ENCODE results near the gene CAND2.

The CAND2 gene

DNA sequence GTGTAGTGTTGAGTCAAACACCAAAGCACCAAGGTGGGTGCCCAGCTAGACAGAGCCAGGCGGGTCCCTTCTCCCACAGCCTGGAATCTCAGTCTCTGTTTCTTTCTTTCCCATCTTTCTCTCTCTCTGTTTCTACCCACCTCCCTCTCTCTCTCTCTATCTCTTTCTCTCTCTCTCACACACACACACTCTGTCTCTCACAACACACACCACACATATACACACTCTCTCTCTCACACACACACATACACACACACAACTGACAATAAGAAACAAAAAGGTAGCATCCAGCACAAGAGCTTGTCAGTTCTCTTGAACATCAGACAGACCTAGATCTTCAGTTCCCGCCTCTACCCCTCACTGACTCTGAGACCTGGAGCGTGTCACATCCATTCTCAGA, 39.8 kb upstream of the CAND2 start:
- Histone ChIP-seq H3K9ac (ENCODE audit: low read depth, low read length) (no peak overlapping the region), H3K9me3 (ENCODE audit: insufficient read depth, low read depth, low read length) (no peaks in the 10 kb centered on the region), H3K27me3 (ENCODE audit: insufficient read depth, low read length) (no peaks in the 10 kb centered on the region), H3K4me1 (ENCODE audit: insufficient read depth, low read length) (peaks cover 7% of the 10 kb centered on the region), H3K27ac (ENCODE audit: low read depth, low read length) (no peak overlapping the region), H3K36me3 (ENCODE audit: insufficient read depth, low read length) (no peaks in the 10 kb centered on the region), H3K4me3 (ENCODE audit: low read length) (no peak overlapping the region)
- 90% methylated on average over 3 of the region's 3 CpGs for WGBS

DNA sequence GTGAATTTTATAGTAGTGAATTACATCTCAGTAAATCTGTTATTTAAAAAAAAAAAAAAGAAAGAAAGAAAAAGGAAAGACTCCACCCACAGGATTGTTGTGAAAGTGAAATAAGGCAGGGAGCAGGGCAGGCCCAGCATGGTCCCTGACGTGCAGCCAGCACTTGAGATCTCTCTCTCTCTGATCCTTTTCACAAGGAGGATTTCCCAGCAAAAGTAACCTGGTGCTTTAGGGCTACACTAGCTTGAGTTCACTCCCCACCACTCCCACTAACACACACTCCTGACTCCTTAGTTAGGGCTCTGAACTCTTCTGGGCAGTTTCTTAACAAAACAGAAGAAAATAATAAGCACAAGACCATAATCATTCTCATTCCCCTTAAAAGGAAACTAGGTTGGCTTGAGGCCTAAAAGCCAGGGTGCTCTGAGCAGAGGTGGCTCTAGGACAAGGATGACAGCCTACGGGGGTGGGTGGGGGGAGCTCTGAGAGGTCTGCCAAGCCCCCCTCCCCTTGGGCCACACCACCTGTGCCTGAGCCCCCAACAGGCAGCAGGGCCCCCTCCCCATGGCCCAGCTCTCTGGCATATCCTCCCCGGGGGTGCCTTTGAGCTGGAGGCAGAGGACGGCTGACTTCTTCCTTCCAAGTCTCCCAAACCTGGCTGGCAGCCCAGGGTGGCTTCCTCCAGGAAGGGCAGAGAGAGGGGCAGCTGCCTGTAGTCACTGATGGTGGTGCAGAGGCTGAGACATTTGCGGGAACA, 38.3 kb upstream of the CAND2 start:
- Histone ChIP-seq H3K27ac (ENCODE audit: low read depth, low read length) (no peak overlapping the region), H3K4me3 (ENCODE audit: low read length) (no peak overlapping the region), H3K9ac (ENCODE audit: low read depth, low read length) (no peak overlapping the region), H3K4me1 (ENCODE audit: insufficient read depth, low read length) (peaks cover 7% of the 10 kb centered on the region), H3K36me3 (ENCODE audit: insufficient read depth, low read length) (no peaks in the 10 kb centered on the region), H3K27me3 (ENCODE audit: insufficient read depth, low read length) (no peaks in the 10 kb centered on the region), H3K9me3 (ENCODE audit: insufficient read depth, low read depth, low read length) (no peaks in the 10 kb centered on the region)
- WGBS = 66% methylated on average over 4 of the region's 5 CpGs

- Histone ChIP-seq H3K27ac (ENCODE audit: low read depth, low read length) (no peak within 1 kb of the TSS), H3K4me1 (ENCODE audit: insufficient read depth, low read length) (peaks cover 7% of the 10 kb centered on the region), H3K4me3 (ENCODE audit: low read length) (no peak within 1 kb of the TSS), H3K9ac (ENCODE audit: low read depth, low read length) (no peak within 1 kb of the TSS), H3K27me3 (ENCODE audit: insufficient read depth, low read length) (no peaks in the 10 kb centered on the region), H3K36me3 (ENCODE audit: insufficient read depth, low read length) (no peaks in the 10 kb centered on the region), H3K9me3 (ENCODE audit: insufficient read depth, low read depth, low read length) (no peaks in the 10 kb centered on the region)
- WGBS = 75% methylated on average over 9 of the region's 10 CpGs
These were observed 37.3 kb upstream of the CAND2 start, which contains the start of gene TMEM40 for GRCh38 chr3:12759097-12759679. TSS of gene TMEM40 (minus strand) at chr3:12759259. CDS start at chr3:12749832, 9,427 bp downstream.

GRCh38 chr3:12759693-12760565, 36.6 kb upstream of the CAND2 start:
- peaks cover 7% of the 10 kb centered on the region for H3K4me1 ChIP-seq (ENCODE audit: insufficient read depth, low read length)
- 75% methylated on average over 8 of the region's 8 CpGs for WGBS
- no peak overlapping the region for H3K27ac ChIP-seq (ENCODE audit: low read depth, low read length)
- H3K9me3 ChIP-seq (ENCODE audit: insufficient read depth, low read depth, low read length) = no peaks in the 10 kb centered on the region
- no peaks in the 10 kb centered on the region for H3K27me3 ChIP-seq (ENCODE audit: insufficient read depth, low read length)
- no peak overlapping the region for H3K9ac ChIP-seq (ENCODE audit: low read depth, low read length)
- H3K36me3 ChIP-seq (ENCODE audit: insufficient read depth, low read length) = no peaks in the 10 kb centered on the region
- no peak overlapping the region for H3K4me3 ChIP-seq (ENCODE audit: low read length)

- Histone ChIP-seq H3K27ac (ENCODE audit: low read depth, low read length) (no peak overlapping the region), H3K36me3 (ENCODE audit: insufficient read depth, low read length) (no peaks in the 10 kb centered on the region), H3K9me3 (ENCODE audit: insufficient read depth, low read depth, low read length) (no peaks in the 10 kb centered on the region), H3K4me1 (ENCODE audit: insufficient read depth, low read length) (peaks cover 6% of the 10 kb centered on the region), H3K9ac (ENCODE audit: low read depth, low read length) (no peak overlapping the region), H3K4me3 (ENCODE audit: low read length) (no peak overlapping the region), H3K27me3 (ENCODE audit: insufficient read depth, low read length) (no peaks in the 10 kb centered on the region)
- WGBS = 81% methylated on average over 8 of the region's 8 CpGs
These were observed 32.2 kb upstream of the CAND2 start for GRCh38 chr3:12764171-12764776.

GRCh38 chr3:12766541-12766940, 29.9 kb upstream of the CAND2 start:
- Histone ChIP-seq H3K9me3 (ENCODE audit: insufficient read depth, low read depth, low read length) (no peaks in the 10 kb centered on the region), H3K9ac (ENCODE audit: low read depth, low read length) (no peak overlapping the region), H3K4me3 (ENCODE audit: low read length) (no peak overlapping the region), H3K27ac (ENCODE audit: low read depth, low read length) (no peak overlapping the region), H3K4me1 (ENCODE audit: insufficient read depth, low read length) (no peaks in the 10 kb centered on the region), H3K27me3 (ENCODE audit: insufficient read depth, low read length) (no peaks in the 10 kb centered on the region), H3K36me3 (ENCODE audit: insufficient read depth, low read length) (no peaks in the 10 kb centered on the region)
- WGBS = 86% methylated on average over 3 of the region's 6 CpGs

GRCh38 chr3:12768579-12769527, 27.6 kb upstream of the CAND2 start:
- H3K4me3 ChIP-seq (ENCODE audit: low read length) = no peak overlapping the region; the same call in 1 of the 2 replicates
- no peaks in the 10 kb centered on the region for H3K27me3 ChIP-seq (ENCODE audit: insufficient read depth, low read length)
- H3K9me3 ChIP-seq (ENCODE audit: insufficient read depth, low read depth, low read length) = no peaks in the 10 kb centered on the region
- 81% methylated on average over 54 of the region's 54 CpGs for WGBS
- no peak overlapping the region for H3K27ac ChIP-seq (ENCODE audit: low read depth, low read length)
- H3K36me3 ChIP-seq (ENCODE audit: insufficient read depth, low read length) = no peaks in the 10 kb centered on the region
- H3K9ac ChIP-seq (ENCODE audit: low read depth, low read length) = no peak overlapping the region
- H3K4me1 ChIP-seq (ENCODE audit: insufficient read depth, low read length) = no peaks in the 10 kb centered on the region

- Histone ChIP-seq H3K4me1 (ENCODE audit: insufficient read depth, low read length) (no peaks in the 10 kb centered on the region), H3K36me3 (ENCODE audit: insufficient read depth, low read length) (no peaks in the 10 kb centered on the region), H3K27me3 (ENCODE audit: insufficient read depth, low read length) (no peaks in the 10 kb centered on the region), H3K9me3 (ENCODE audit: insufficient read depth, low read depth, low read length) (no peaks in the 10 kb centered on the region), H3K4me3 (ENCODE audit: low read length) (no peak overlapping the region), H3K27ac (ENCODE audit: low read depth, low read length) (no peak overlapping the region), H3K9ac (ENCODE audit: low read depth, low read length) (no peak overlapping the region)
- WGBS = 88% methylated on average over 1 of the region's 2 CpGs
These were observed 26.7 kb upstream of the CAND2 start for GRCh38 chr3:12769761-12770160.

- H3K4me1 ChIP-seq (ENCODE audit: insufficient read depth, low read length) = no peaks in the 10 kb centered on the region
- H3K36me3 ChIP-seq (ENCODE audit: insufficient read depth, low read length) = no peaks in the 10 kb centered on the region
- H3K4me3 ChIP-seq (ENCODE audit: low read length) = no peak overlapping the region
- no peaks in the 10 kb centered on the region for H3K9me3 ChIP-seq (ENCODE audit: insufficient read depth, low read depth, low read length)
- 90% methylated on average over 9 of the region's 9 CpGs for WGBS
- H3K27me3 ChIP-seq (ENCODE audit: insufficient read depth, low read length) = no peaks in the 10 kb centered on the region
- H3K27ac ChIP-seq (ENCODE audit: low read depth, low read length) = no peak overlapping the region
- H3K9ac ChIP-seq (ENCODE audit: low read depth, low read length) = no peak overlapping the region
These were observed 25.2 kb upstream of the CAND2 start for GRCh38 chr3:12771236-12771635.

DNA sequence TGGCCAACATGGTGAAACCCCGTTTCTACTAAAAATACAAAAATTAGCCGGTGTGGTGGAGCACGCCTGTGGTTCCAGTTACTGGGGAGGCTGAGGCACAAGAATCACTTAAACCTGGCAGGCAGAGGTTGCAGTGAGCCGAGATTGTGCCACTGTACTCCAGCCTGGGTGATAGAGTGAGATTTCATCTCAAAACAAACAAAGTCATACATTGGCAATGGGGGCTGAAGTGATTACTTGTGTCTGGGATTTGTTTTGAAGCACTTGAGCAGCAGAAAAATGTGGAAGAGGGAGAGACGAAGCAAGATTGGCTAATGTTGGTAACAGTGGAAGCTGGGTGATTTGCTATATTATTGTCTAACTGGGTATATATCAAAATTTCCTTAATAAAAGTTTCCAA, 24.0 kb upstream of the CAND2 start:
- Histone ChIP-seq H3K27me3 (ENCODE audit: insufficient read depth, low read length) (no peaks in the 10 kb centered on the region), H3K36me3 (ENCODE audit: insufficient read depth, low read length) (no peaks in the 10 kb centered on the region), H3K4me1 (ENCODE audit: insufficient read depth, low read length) (no peaks in the 10 kb centered on the region), H3K27ac (ENCODE audit: low read depth, low read length) (no peak overlapping the region), H3K9ac (ENCODE audit: low read depth, low read length) (no peak overlapping the region), H3K9me3 (ENCODE audit: insufficient read depth, low read depth, low read length) (no peaks in the 10 kb centered on the region), H3K4me3 (ENCODE audit: low read length) (no peak overlapping the region)
- 86% methylated on average over 5 of the region's 5 CpGs for WGBS

All from HUES64 (cell line).